Right renal cortex interstitium (tissue), 3 donors: ENCODE results near the gene RAPGEF5. TPM values are rescaled to one million over a fixed set of nuclear protein-coding genes. Genes with fewer than 3 reads are reported as not detected.
A peak's percentile ranks its signal among the peaks of the same experiment; 100 is the strongest.

ENCODE experiments used
- DNase-seq, 3 donors: peaks; one replicate each; pipeline ENCODE4 v3.0.0-alpha.2; 2013; ENCODE audit warnings: low read depth in 3 of 3, low spot score in 2 of 3
- polyA plus RNA-seq, 3 donors: library from polyadenylated mRNA; unstranded; fragments of 120-200 nt; gene quantifications; one replicate each; pipeline ENCODE4 v1.2.1, GENCODE V29; 2013; ENCODE audit not compliant: insufficient read length in 3 of 3

RAPGEF5 gene
- polyA plus RNA-seq, 3 donors = 37.3 to 42.1 (median 38.1) TPM

GRCh38 chr7:22380333-22380732, 23.4 kb upstream of the RAPGEF5 start:
- DNase-seq = no peak

- DNase-seq = no peak
These were observed 21.4 kb upstream of the RAPGEF5 start for GRCh38 chr7:22378199-22378980.

- DNase-seq = no peak
These were observed 20.7 kb upstream of the RAPGEF5 start for GRCh38 chr7:22377703-22378102.

GRCh38 chr7:22375359-22376048, 18.6 kb upstream of the RAPGEF5 start:
- no peak for DNase-seq

- no peak for DNase-seq
These were observed 17.0 kb upstream of the RAPGEF5 start for GRCh38 chr7:22373911-22374310.

GRCh38 chr7:22373388-22373787, 16.4 kb upstream of the RAPGEF5 start:
- no peak for DNase-seq

- no peak for DNase-seq
These were observed 15.9 kb upstream of the RAPGEF5 start for GRCh38 chr7:22372863-22373262.

GRCh38 chr7:22371878-22372277, 14.9 kb upstream of the RAPGEF5 start:
- no peak for DNase-seq

GRCh38 chr7:22364900-22365299, 7.9 kb upstream of the RAPGEF5 start:
- no peak for DNase-seq

GRCh38 chr7:22363756-22364422, 6.9 kb upstream of the RAPGEF5 start:
- DNase-seq = no peak

- no peak for DNase-seq
These were observed 4.8 kb upstream of the RAPGEF5 start for GRCh38 chr7:22361795-22362194.

GRCh38 chr7:22361320-22361719, 4.4 kb upstream of the RAPGEF5 start:
- DNase-seq = no peak

- no peak for DNase-seq
These were observed 2.1 kb upstream of the RAPGEF5 start for GRCh38 chr7:22358820-22359697.

- DNase-seq = peak in 1 of 3 donors; percentile 43
These were observed 589 bp upstream of the RAPGEF5 start for GRCh38 chr7:22357311-22358175.

GRCh38 chr7:22356010-22356691, 803 bp downstream of the RAPGEF5 start:
- DNase-seq = no peak

GRCh38 chr7:22355620-22356009, 1.3 kb downstream of the RAPGEF5 start:
- DNase-seq = no peak

- DNase-seq = no peak
These were observed 2.5 kb downstream of the RAPGEF5 start for GRCh38 chr7:22354462-22354861.

- no peak for DNase-seq
These were observed 4.1 kb downstream of the RAPGEF5 start for GRCh38 chr7:22352887-22353286.

GRCh38 chr7:22351878-22352277, 5.1 kb downstream of the RAPGEF5 start:
- DNase-seq = no peak
